Activated CD8-positive, alpha-beta memory T cell treated with anti-CD3 and anti-CD28 coated beads for 4 hours (primary cell): ENCODE results near the gene CCDC88B.

Source experiments
- DNase-seq, 2 donors: peaks; one replicate each; pipeline ENCODE4 v3.0.0-alpha.2; 2020; ENCODE audit warnings: low read depth in 2 of 2

The CCDC88B gene

GRCh38 chr11:64362339-64362738, 22.3 kb downstream of the CCDC88B start:
- no peak for DNase-seq

DNA sequence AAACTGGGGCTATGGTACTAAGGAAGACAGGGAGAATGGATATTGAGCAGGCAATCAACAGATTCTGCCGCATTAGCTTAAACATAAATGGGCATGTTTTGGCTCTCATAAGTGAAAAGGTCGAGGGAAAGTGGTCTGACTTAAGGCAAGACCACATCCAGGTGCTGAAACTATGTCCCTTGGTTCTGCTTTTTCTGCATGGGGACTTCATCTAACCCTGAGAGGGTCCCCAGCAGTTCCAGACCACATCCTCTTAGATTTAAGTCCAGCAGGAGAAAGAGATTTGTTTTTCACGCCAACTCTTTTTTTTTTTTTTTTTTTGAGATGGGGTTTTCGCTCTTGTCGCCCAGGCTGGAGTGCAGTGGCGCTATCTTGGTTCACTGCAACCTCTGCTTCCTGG, 24.4 kb downstream of the CCDC88B start:
- DNase-seq = no peak

- DNase-seq = no peak
These were observed 24.9 kb downstream of the CCDC88B start for GRCh38 chr11:64364911-64365310.

DNA sequence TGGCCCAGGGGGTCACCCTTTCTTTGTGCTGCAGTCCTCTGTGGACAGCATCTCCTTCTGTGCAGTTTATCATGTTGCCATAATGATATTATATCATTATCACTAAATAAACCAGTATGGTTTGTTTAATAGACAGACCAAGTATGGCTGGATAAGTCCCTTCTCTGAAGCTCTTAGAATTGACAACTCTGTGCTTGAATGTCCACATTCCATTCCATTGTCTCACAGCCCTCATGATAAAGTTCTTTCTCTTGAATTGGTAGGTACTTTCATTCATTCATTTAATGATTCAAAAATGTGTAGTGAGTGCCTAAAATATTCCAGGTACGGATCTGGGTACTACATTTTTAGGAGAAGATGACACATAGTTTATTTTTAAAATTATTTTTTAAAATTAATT, 26.7 kb downstream of the CCDC88B start:
- DNase-seq = no peak

DNA sequence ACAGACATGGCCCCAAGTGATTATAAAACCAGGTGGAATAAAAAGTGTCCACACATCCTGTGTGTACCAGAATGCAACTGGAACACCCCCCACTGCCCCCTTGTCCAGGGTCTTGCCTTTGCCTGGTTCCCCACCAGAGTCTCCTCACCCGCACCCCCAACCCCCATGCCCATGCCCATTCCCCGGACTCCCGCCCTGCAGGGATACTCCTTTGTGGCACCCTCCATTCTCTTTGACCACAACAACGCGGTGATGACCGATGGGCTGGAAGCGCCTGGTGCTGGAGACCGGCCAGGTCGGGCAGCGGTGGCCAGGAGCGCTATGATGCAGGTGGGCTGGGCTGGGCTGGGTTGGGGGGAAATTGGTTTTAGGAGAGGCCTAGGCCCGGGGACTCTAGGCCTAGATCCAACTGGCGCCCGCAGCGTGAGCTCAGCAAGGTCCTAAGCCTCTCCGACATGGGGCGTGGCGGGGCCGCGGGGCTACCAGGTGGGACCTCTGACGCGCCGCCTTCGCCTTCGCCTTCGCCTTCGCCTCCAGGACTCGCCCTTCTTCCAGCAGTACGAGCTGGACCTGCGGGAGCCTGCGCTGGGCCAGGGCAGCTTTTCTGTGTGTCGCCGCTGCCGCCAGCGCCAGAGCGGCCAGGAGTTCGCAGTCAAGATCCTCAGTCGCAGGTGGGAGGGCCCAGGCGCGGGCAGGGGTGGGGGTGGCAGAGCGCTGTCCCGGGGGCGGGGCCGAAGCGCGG, 28.1 kb downstream of the CCDC88B start:
- DNase-seq = no peak

GRCh38 chr11:64368673-64369074, 28.7 kb downstream of the CCDC88B start:
- no peak for DNase-seq

DNA sequence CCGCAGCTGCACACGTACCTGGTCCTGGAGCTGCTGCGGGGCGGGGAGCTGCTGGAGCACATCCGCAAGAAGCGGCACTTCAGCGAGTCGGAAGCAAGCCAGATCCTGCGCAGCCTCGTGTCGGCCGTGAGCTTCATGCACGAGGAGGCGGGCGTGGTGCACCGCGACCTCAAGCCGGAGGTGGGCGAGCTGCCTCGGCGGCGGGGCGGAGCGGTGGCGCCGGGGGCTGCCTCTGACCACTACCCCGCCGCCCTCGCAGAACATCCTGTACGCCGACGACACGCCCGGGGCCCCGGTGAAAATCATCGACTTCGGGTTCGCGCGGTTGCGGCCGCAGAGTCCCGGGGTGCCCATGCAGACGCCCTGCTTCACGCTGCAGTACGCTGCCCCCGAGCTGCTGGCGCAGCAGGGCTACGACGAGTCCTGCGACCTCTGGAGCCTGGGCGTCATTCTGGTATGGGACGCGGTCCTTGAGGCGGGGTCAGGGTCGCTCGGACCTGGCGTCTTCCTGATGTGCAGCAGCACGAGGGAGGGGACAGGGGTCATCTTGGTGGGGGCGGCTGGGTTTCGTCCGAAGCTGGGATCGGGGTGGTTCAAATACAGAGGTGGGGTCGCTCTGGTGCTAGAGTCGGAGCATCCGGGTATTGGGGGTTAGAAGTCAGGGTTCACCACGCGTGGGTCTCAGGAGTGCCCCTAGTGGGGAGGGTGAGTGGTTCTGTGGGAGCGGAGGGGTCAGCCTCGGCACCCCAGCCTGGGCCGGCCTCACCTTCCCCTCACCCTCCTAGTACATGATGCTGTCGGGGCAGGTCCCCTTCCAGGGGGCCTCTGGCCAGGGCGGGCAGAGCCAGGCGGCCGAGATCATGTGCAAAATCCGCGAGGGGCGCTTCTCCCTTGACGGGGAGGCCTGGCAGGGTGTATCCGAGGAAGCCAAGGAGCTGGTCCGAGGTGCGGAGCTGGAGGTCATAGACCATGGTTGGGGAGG, 29.7 kb downstream of the CCDC88B start:
- DNase-seq = no peak

DNA sequence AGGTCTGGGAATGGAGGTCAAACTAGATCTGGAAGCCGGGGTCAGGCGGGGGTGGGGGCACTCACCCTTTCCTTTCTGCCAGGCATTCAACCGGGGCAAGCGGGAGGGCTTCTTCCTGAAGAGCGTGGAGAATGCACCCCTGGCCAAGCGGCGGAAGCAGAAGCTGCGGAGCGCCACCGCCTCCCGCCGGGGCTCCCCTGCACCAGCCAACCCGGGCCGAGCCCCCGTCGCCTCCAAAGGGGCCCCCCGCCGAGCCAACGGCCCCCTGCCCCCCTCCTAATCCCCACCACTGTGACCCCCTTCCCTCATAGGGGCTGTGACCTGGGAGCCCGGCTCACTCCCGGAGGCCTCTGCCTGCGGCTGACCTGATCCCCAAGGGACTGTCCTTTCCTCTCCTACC, 31.2 kb downstream of the CCDC88B start:
- no peak for DNase-seq

DNA sequence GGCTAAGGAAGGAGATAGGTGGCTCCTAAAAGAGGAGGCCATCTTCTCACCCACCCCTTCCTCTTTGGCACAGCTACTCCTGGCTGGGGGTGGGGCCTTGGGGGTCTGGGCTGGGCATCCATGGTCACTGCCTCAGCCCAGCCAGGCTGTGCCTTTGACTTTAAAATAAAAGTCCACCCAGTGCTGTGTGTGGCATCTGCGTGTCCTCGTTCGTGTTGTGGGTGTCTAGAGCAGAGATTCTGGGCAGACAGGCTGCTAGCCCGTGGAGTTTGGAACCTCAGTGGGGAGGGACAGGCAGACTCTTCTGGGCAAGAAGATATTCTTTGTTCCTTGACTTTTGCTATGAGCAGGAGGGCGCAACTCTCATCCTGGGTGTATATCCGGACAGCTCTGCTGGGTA, 32.0 kb downstream of the CCDC88B start:
- DNase-seq = no peak

DNA sequence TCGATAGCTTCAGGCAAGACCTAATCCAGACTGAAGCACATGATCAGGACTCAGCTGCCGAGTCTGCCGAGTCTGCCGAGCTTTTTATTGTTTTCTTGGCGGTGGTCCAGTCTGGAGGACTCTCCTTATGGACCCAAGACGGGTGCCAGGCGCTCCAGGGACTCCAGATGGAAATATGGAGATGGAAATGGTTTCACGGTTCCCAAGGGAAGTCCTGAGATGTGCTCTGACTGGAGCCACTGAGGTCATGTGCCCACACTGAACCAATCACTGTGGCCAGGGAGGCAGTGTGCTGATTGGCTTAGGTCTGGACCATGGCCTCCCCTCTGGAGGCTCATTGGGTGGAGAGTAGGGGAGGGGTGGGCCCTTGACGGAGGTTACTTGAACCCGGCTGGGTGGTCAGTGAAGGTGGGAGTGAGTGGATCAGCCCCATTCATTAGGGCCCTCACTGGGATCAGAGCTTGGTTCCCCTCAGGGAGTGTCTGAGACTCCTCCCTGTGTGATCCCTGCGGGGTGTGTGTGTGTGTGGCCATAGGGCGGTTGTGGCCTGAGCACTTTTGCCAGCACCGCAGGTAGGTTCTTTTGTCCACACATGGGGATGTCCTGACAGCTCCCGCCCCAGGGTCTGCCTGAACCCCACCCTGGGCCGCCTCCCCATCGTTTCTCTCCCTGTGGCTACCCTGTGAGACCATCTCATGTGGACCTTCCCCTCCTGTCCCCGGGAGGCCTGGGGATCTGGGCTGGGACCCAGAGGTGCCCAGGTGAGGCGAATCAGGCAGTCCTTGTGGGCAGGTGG, 33.0 kb downstream of the CCDC88B start:
- no peak for DNase-seq

DNA sequence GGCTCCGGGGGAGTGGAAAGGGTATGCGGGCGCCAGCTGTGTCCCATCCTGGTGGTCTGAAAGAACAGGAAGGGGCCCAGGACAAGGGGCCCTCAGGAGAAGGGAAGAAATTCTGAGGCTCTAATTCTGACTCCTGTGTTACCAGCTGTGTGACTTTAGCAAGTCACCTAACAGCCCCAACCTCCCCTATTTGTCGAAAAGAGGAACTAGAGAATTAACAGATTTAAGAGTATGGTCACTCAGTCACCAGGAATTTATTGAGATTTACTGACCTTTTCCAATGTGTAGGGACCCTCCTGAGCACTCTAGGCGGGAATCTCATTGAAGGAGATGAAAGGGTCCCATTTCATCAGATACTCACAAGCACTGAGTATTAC, 33.6 kb downstream of the CCDC88B start:
- DNase-seq = no peak

DNA sequence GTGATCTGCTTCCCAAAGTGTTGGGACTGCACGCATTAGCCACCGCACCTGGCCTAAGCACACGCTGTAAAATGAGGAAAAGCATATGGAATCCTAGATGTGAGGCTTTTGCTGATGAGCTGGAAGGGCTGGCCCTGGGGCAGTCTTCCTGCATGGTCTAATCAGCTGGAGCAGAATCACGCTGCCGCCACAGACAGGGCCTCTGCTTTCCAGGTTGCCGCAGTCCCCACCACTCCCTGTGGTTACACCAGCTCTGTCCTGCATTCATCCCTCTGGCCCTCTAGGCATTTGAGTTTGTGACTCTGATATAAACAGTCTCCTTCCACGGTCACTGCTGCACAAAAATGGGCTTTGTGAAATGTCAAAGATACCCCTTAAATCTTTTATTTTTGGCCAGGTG, 36.1 kb downstream of the CCDC88B start:
- no peak for DNase-seq

DNA sequence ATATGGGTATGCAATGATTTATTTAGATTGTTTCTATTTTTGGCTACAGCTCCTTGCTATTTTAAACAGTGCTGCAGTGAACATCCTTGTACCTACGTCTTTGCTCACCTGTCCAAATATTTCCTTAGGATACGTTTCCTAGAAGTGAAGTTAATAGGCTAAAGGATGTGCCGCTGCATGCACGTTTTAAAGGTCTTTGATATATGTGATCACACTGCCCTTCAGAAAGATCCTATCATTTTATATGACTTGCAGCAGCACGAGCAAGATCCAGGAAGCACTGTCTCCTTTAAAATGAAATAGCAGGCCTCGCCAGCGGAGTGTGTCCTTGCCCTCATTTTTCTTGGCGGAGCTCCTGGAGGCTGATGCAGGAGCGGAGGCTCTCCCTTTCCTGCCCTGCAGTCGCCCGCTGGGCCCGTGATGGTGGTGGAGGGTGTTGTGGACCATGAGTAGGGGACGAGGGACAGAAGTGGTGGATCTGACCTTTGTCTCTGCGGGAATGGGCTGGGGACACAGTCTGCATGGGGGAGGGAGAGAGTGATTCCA, 38.4 kb downstream of the CCDC88B start:
- DNase-seq = no peak

DNA sequence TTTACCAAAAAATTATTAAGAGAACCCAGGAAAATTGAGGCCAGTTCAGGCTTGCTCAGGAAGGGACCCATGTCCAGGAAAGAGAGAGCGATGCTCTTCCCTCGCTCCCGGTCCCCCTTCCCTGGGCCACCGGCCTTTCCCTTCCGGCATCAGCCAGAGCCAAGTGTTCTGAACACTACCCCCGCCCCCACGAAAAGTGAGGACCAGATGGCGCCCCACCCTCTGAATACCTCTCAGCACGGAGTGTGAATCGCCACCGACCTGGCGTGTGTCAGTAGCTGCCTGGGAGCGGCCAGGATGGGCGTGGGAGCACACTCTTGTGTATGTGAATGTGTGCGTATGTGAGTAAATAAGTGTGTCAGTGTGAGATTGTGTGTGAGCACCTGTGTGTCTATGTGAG, 39.2 kb downstream of the CCDC88B start:
- no peak for DNase-seq

DNA sequence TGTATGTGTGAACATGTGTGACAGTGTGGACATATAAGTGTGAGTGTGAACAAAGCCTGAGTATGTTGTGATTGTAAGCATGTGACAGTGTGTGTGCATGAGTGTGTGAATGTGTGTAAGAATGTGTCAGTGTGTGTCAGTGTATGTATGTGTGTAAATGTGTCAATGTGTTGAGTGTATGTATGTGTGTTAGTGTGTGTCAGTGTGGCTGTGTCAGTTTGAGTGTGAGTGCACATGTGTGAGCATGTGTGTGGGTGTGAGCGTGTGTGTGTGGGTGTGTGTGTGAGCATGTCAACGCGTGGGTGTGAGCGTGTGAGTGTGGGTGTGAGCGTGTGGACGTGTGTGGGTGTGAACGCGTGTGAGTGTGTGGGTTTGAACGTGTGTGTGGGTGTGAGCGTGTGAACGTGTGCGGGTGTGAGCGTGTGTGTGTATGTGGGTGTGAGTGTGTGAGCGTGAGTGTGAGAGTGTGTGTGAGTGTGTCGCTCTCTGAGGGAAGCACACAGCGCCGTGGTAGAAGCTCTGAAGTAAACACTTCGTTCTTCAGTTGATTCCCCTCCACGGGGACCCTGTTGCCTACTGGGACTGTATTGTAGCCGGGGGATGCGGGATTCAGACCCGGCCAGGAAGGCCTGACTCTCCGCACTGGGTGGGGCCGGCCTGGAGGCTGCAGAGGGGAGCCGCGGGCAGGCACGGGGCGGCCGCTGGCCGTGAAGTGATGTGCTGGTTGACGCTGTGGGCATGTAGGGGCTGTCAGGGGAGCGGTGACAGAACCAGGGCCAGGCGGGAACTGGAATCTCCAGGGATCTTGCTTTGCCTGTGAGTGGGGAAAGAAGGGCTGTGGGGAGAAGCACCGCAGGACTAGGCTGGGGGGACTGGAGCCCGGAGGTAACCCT, 40.1 kb downstream of the CCDC88B start:
- DNase-seq = no peak

- no peak for DNase-seq
These were observed 41.3 kb downstream of the CCDC88B start for GRCh38 chr11:64381350-64381749.

DNA sequence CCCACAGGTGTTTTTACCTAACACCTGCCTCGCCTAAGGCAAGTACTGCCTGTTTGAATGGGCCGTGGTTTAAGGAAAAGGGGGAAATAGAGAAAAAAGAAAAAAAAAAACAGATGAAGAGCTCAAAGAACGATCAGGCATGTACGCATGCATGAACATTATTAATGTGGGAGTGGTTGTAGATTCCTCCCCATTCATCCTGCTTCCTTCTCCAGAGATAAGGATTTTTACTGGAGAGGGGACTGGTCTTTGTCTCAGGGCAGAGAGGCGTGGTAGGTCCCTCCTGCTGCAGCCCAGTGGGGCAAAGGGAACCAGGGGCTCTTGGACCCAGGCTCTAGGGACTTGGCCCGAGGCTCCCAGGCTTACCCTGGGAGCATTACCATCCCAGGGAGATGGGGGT, 42.0 kb downstream of the CCDC88B start:
- DNase-seq = no peak

DNA sequence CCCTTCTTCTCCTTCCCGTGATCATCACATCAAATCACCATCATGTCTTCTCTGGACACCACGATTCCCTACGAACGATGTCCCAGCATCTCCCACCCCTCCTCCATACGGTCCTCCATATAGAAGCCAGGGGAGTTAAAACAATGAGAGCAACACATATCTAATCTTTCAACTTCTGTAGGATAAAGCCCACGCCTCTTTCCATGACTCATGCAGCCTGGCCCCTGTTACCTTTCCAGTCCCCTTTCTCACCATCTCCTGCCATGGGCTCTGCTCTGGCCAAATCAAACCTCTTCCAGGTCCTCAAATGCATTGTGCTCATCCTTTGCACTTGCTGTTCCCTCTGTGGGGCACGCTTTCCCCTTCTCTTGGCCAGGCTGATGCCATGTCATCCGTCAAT, 42.6 kb downstream of the CCDC88B start:
- DNase-seq = no peak

DNA sequence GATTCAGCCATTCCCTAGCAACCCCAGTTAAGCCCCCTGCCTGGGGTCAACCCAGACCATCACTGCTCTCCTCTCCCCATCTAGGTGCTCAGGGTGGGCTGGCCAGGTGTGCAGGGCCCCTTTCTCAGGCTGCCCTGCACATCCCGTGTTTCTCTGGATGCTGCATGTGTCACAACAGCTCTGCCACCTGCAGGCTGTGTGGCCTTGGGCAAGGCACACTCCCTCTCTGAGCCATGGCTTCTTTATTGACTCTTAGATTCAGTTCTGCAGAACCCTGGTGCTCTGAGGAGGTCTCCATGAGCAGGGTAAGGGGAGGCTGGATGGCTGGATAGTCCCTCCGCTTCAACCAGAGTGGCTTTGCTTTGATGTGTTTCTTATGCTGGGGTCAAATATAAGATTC, 43.6 kb downstream of the CCDC88B start:
- no peak for DNase-seq

DNA sequence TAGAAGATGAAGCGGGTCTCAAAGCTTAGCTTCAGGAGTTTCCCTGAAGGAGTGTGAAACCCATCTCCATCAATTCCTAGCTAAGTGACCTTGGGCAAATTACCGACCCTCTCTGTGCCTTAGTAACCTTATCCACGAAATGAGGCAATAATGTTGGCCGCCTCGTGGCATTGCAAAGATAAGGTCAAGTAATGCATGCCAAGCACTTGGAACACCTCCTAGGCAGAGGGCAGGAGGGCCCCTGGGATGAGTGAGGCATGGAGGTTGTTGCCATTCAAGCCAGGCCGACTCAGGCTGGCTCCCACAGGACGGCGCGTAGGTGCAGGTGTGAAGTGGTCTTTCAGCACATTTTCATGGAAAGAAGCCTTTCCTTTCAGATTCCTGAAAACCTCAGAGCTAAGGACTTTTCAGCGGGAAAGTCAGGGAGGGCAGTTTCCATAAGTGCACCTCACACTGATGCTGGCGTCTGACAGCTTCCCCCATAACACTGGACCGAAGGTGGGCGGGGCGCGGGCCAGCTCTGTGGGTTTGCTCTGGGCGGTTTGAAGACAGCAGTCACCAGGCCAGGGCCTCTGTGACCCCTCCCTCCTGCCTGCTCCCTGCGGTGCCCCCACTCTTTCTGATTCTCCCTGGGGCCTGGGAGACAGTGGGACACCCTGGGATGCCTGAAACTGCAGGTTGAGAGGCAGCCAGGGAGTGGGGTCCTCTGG, 44.2 kb downstream of the CCDC88B start:
- no peak for DNase-seq
